Fibroblast of lung (primary cell): ENCODE results near the gene RAI1.

Source experiments
- CTCF ChIP-seq, 2 donors: IDR thresholded peaks in 1 of 2; conservative IDR thresholded peaks in 1 of 2; 1 replicate in 1 of 2; 2 replicates in 1 of 2; pipeline ENCODE4 v1.5.1; 2011 to 2012; ENCODE audit warnings: low read length in 2 of 2, control low read depth in 1 of 2, inconsistent platforms in 1 of 2, low read depth in 1 of 2, mild to moderate bottlenecking in 1 of 2
- EZH2 ChIP-seq: IDR thresholded peaks from 2 replicates; pipeline ENCODE4 v1.5.1; 2012; ENCODE audit warnings: low read length, control low read depth, mild to moderate bottlenecking; ENCODE audit errors: missing control alignments

- TF ChIP-seq CTCF (conservative IDR thresholded peaks at IDR 0.05 in 1 of 2, IDR thresholded peaks at IDR 0.05 in 1 of 2; ENCODE audit: low read depth in 1 of 2, low read length in 2 of 2) (no peak), EZH2 (no peak)
Observed at GRCh38 chr17:17823433-17824118, 142.3 kb downstream of the RAI1 start.
